DND-41 (cell line): Measurements from ENCODE around the gene PLXNA4.

ENCODE experiments used
- EZH2 ChIP-seq: IDR thresholded peaks from 3 replicates; pipeline ENCODE4 v1.6.1; 2012; ENCODE audit warnings: borderline replicate concordance, low read depth, mild to moderate bottlenecking, moderate library complexity, low read length, inconsistent platforms; ENCODE audit not compliant: severe bottlenecking
- TF ChIP-seq, protein P1 (sequence below): IDR thresholded peaks from 2 replicates; pipeline ENCODE4 v1.5.1; 2012; ENCODE audit warnings: borderline replicate concordance, low read length, moderate library complexity, mild to moderate bottlenecking; ENCODE audit not compliant: poor library complexity, severe bottlenecking; ENCODE audit errors: extremely low read depth

DNA sequence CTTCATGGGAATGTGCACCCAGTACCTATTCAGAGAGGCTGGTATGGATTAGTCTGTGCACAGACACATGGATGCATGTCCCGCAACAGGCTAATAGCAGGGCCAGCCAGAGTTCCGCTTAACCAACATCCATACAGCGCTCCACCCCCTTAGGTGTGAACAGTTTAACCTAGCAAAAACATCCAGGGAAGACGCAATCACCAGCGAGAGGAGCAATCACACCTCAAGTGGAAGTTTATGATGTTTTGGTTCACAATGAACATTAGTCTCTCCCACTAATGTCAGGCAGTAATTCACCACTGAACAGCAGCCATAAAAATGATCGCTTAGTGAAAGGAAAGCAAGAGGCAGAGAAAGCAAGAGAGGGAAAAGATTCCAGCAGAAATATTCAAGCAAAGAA is 91.1 kb downstream of the PLXNA4 start:
- TF ChIP-seq, protein P1, sequence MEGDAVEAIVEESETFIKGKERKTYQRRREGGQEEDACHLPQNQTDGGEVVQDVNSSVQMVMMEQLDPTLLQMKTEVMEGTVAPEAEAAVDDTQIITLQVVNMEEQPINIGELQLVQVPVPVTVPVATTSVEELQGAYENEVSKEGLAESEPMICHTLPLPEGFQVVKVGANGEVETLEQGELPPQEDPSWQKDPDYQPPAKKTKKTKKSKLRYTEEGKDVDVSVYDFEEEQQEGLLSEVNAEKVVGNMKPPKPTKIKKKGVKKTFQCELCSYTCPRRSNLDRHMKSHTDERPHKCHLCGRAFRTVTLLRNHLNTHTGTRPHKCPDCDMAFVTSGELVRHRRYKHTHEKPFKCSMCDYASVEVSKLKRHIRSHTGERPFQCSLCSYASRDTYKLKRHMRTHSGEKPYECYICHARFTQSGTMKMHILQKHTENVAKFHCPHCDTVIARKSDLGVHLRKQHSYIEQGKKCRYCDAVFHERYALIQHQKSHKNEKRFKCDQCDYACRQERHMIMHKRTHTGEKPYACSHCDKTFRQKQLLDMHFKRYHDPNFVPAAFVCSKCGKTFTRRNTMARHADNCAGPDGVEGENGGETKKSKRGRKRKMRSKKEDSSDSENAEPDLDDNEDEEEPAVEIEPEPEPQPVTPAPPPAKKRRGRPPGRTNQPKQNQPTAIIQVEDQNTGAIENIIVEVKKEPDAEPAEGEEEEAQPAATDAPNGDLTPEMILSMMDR = no peak
- TF ChIP-seq EZH2 = no peak
